Prostate gland (tissue), 2 donors: ENCODE measurements around the gene CFAP61. TPM values are rescaled to one million over a fixed set of nuclear protein-coding genes. Genes with fewer than 3 reads are reported as not detected.

ENCODE experiments used
- DNase-seq: peaks from one replicate; pipeline ENCODE4 v3.0.0-alpha.2; 2019; ENCODE audit warnings: low spot score
- H3K27ac ChIP-seq, 2 donors: fragments of 200-600 bp; sonication (generic); 2 replicates each; pipeline ENCODE4 v1.5.1; 2017 to 2019
- H3K27me3 ChIP-seq: fragments of 200-600 bp; sonication (generic); replicated peaks from 2 replicates; pipeline ENCODE4 v1.5.1; 2019; ENCODE audit not compliant: insufficient read depth
- H3K36me3 ChIP-seq, 2 donors: fragments of 200-600 bp; sonication (generic); 1 replicate in 1 of 2; 2 replicates in 1 of 2; pipeline versions ENCODE4 v1.5.1 to v1.8.1; 2017 to 2019
- H3K4me1 ChIP-seq: fragments of 200-600 bp; sonication (generic); replicated peaks from 2 replicates; pipeline ENCODE4 v1.5.1; 2019
- H3K4me3 ChIP-seq, 2 donors: fragments of 200-600 bp; sonication (generic); 2 replicates each; pipeline ENCODE4 v1.5.1; 2017 to 2019
- H3K9me3 ChIP-seq: fragments of 200-600 bp; sonication (generic); 2 replicates; pipeline ENCODE4 v1.5.1; 2017
- CTCF ChIP-seq, 4 experiments: fragments of 200-600 bp in 2 of 4; fragments of 450-650 bp in 2 of 4; sonication (generic) in 2 of 4; IDR thresholded peaks; 1 replicate in 3 of 4; 2 replicates in 1 of 4; pipeline ENCODE4 v1.5.1; 2016 to 2019; ENCODE audit warnings: antibody characterized with exemption in 4 of 4, mild to moderate bottlenecking in 2 of 4, moderate library complexity in 2 of 4
- POLR2A ChIP-seq: fragments of 450-650 bp; IDR thresholded peaks from one replicate; pipeline ENCODE4 v1.6.1; 2016; ENCODE audit warnings: antibody characterized with exemption, mild to moderate bottlenecking
- POLR2AphosphoS5 ChIP-seq: sonication (generic); formaldehyde crosslinking; IDR thresholded peaks from one replicate; pipeline ENCODE4 v1.6.1; 2017; ENCODE audit warnings: antibody characterized with exemption
- WGBS: methylation state at CpG from one replicate; pipeline ENCODE4 v1.1.5; 2018; 5-methylcytosine and 5-hydroxymethylcytosine counted together
- intact Hi-C: fragments of 100-400 bp; cut with DNase I; formaldehyde crosslinking; loops from one replicate; pipeline ENCODE4 v1.14.2; 2022
- total RNA-seq, 2 donors: library from RNA; depleted of rRNA; stranded (reverse); fragments of >200 nt; gene quantifications; one replicate each; pipeline ENCODE4 v1.1.0, GENCODE V29; 2016

The CFAP61 gene
- total RNA-seq, 2 donors from 2014 or later = 0.14 to 8.1 TPM

- 89% methylated on average over 6 of the region's 6 CpGs for WGBS
- no peaks in the 10 kb centered on the region for H3K4me1 ChIP-seq
- no peaks in the 10 kb centered on the region for H3K27me3 ChIP-seq
- no peak for DNase-seq
- H3K9me3 ChIP-seq = no peaks in the 10 kb centered on the region
- H3K27ac ChIP-seq = no peak overlapping the region
- no peaks in the 10 kb centered on the region for H3K36me3 ChIP-seq
- no peak overlapping the region for H3K4me3 ChIP-seq
- intact Hi-C loops = no loop called here
- no peak for TF ChIP-seq POLR2AphosphoS5
- TF ChIP-seq POLR2A = no peak
- no peak for TF ChIP-seq CTCF (IDR thresholded peaks at IDR 0.05)
These were observed 281.5 kb downstream of the CFAP61 start for GRCh38 chr20:20333866-20334265.

- DNase-seq = no peak
- 57% methylated on average over 5 of the region's 5 CpGs for WGBS
- no peaks in the 10 kb centered on the region for H3K27me3 ChIP-seq
- H3K27ac ChIP-seq = no peak overlapping the region
- no peak for TF ChIP-seq POLR2AphosphoS5
- TF ChIP-seq CTCF (IDR thresholded peaks at IDR 0.05) = no peak
- TF ChIP-seq POLR2A = no peak
- H3K9me3 ChIP-seq = no peaks in the 10 kb centered on the region
- H3K4me3 ChIP-seq = no peak overlapping the region
- no peaks in the 10 kb centered on the region for H3K36me3 ChIP-seq
- H3K4me1 ChIP-seq = no peaks in the 10 kb centered on the region
- intact Hi-C loops = no loop called here
These were observed 282.2 kb downstream of the CFAP61 start for GRCh38 chr20:20334489-20334888.

GRCh38 chr20:20338133-20338730, 285.9 kb downstream of the CFAP61 start:
- peaks cover 5% of the 10 kb centered on the region for H3K4me1 ChIP-seq
- no peaks in the 10 kb centered on the region for H3K36me3 ChIP-seq
- 89% methylated on average over 14 of the region's 14 CpGs for WGBS
- no peak overlapping the region for H3K27ac ChIP-seq
- H3K27me3 ChIP-seq = no peaks in the 10 kb centered on the region
- H3K4me3 ChIP-seq = no peak overlapping the region
- TF ChIP-seq CTCF (IDR thresholded peaks at IDR 0.05) = no peak
- no peak for TF ChIP-seq POLR2A
- TF ChIP-seq POLR2AphosphoS5 = no peak
- intact Hi-C loops = no loop called here
- no peak for DNase-seq
- no peaks in the 10 kb centered on the region for H3K9me3 ChIP-seq

GRCh38 chr20:20340443-20340842, 288.1 kb downstream of the CFAP61 start:
- no peak for TF ChIP-seq POLR2A
- no peak for TF ChIP-seq CTCF (IDR thresholded peaks at IDR 0.05)
- TF ChIP-seq POLR2AphosphoS5 = no peak
- intact Hi-C loops = no loop called here
- H3K4me1 ChIP-seq = peaks cover 5% of the 10 kb centered on the region
- H3K4me3 ChIP-seq = no peak overlapping the region
- H3K27me3 ChIP-seq = no peaks in the 10 kb centered on the region
- no peak for DNase-seq
- WGBS = 93% methylated on average over 16 of the region's 16 CpGs
- H3K9me3 ChIP-seq = no peaks in the 10 kb centered on the region
- no peak overlapping the region for H3K27ac ChIP-seq
- no peaks in the 10 kb centered on the region for H3K36me3 ChIP-seq

GRCh38 chr20:20341371-20341770, 289.0 kb downstream of the CFAP61 start:
- Histone ChIP-seq H3K27me3 (no peaks in the 10 kb centered on the region), H3K4me1 (peaks cover 5% of the 10 kb centered on the region), H3K36me3 (no peaks in the 10 kb centered on the region), H3K9me3 (no peaks in the 10 kb centered on the region), H3K27ac (no peak overlapping the region), H3K4me3 (no peak overlapping the region)
- intact Hi-C loops = no loop called here
- TF ChIP-seq CTCF (IDR thresholded peaks at IDR 0.05) = no peak
- no peak for TF ChIP-seq POLR2AphosphoS5
- no peak for TF ChIP-seq POLR2A
- 25% methylated on average over 4 of the region's 4 CpGs for WGBS
- DNase-seq = no peak
